Epithelial cell of esophagus (primary cell): ENCODE results near the gene FAM186B.

ENCODE experiments used
- DNase-seq: peaks from one replicate; pipeline ENCODE4 v3.0.0; 2010; ENCODE audit warnings: low read depth
- H3K4me3 ChIP-seq: 2 replicates; pipeline ENCODE4 v1.5.1; 2011; ENCODE audit warnings: mild to moderate bottlenecking, low read length, control low read depth
- TF ChIP-seq, protein P1 (sequence below): IDR thresholded peaks from 2 replicates; pipeline ENCODE4 v1.5.1; 2011; ENCODE audit warnings: low read depth, mild to moderate bottlenecking, low read length, control low read depth, inconsistent platforms; ENCODE audit not compliant: insufficient read depth; ENCODE audit errors: missing control alignments

The FAM186B gene

DNA sequence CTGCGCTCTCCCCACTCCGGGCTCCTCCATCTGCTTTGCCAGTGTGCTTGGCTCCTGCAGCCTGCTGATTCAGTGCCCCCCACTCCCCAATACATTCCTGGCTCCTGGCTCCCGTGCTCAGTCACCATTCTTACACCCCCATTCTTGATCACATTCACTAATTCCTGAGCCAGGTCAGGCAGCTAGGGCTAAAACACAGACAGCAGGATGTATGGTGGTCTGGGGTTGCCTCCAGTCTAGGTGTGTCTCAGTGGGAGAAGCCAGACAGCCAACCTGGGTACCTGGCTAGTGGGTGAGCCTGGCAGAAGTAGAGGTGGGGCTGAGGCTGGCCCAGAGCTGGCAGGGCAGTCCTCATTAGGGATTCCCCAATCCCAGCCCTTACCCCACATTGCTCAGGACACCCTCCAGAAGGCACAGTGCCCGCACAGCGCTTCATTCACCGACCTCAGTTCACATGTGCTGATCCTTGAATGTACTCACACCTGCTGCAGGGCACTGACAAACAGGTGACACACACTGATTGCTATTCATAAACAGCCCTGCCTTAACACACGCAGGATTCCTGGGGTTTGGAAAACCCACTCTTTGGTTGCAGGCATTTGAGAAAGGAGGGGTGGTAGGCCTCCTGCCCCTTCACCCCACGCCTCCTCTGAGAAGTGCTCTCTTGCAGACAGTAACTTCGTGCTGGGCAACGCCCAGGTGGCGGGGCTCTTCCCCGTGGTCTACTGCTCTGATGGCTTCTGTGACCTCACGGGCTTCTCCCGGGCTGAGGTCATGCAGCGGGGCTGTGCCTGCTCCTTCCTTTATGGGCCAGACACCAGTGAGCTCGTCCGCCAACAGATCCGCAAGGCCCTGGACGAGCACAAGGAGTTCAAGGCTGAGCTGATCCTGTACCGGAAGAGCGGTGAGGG lies 65.0 kb downstream of the FAM186B start:
- H3K4me3 ChIP-seq: no peak overlapping the region
- TF ChIP-seq, protein P1, sequence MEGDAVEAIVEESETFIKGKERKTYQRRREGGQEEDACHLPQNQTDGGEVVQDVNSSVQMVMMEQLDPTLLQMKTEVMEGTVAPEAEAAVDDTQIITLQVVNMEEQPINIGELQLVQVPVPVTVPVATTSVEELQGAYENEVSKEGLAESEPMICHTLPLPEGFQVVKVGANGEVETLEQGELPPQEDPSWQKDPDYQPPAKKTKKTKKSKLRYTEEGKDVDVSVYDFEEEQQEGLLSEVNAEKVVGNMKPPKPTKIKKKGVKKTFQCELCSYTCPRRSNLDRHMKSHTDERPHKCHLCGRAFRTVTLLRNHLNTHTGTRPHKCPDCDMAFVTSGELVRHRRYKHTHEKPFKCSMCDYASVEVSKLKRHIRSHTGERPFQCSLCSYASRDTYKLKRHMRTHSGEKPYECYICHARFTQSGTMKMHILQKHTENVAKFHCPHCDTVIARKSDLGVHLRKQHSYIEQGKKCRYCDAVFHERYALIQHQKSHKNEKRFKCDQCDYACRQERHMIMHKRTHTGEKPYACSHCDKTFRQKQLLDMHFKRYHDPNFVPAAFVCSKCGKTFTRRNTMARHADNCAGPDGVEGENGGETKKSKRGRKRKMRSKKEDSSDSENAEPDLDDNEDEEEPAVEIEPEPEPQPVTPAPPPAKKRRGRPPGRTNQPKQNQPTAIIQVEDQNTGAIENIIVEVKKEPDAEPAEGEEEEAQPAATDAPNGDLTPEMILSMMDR: no peak
- peak; percentile 89 for DNase-seq

DNA sequence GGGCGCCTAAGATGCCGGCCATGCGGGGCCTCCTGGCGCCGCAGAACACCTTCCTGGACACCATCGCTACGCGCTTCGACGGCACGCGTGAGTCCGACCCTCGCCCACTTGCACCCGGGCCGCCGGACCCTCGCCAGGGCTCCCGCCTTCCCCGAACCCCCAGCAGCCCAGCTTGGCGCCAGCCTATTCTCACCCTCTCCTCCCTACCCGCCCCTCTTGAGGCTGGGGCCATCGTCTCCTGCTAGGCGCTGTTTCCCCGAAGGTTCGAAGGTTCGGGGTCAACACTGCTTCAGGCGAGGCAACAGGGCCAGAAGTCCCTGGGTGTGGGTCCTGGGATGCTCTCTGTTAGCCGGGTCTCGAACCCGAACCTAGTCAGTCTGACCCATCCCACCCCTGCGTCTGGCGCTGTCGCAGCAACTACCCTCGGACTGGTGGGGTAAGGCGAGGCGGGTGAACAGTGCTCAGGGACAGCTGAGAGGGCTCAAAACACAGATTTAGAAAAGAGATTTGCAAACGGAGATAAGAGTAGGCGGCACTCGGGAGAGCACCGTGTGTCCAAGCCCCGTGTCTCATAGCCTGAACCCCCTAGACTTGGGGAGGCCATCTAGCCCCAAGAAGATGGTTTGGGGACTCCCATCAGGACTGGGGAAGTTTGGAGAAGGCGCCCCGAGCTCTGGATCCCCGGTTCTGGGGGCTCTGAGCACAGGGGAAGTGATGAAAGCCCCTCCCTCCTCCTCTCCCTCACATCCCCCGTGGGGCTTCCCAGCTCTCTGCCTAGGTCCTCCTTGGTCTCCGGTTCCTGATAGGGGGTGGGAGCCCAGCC lies 65.8 kb downstream of the FAM186B start:
- H3K4me3 ChIP-seq: no peak overlapping the region
- TF ChIP-seq, protein P1: no peak
- no peak for DNase-seq

DNA sequence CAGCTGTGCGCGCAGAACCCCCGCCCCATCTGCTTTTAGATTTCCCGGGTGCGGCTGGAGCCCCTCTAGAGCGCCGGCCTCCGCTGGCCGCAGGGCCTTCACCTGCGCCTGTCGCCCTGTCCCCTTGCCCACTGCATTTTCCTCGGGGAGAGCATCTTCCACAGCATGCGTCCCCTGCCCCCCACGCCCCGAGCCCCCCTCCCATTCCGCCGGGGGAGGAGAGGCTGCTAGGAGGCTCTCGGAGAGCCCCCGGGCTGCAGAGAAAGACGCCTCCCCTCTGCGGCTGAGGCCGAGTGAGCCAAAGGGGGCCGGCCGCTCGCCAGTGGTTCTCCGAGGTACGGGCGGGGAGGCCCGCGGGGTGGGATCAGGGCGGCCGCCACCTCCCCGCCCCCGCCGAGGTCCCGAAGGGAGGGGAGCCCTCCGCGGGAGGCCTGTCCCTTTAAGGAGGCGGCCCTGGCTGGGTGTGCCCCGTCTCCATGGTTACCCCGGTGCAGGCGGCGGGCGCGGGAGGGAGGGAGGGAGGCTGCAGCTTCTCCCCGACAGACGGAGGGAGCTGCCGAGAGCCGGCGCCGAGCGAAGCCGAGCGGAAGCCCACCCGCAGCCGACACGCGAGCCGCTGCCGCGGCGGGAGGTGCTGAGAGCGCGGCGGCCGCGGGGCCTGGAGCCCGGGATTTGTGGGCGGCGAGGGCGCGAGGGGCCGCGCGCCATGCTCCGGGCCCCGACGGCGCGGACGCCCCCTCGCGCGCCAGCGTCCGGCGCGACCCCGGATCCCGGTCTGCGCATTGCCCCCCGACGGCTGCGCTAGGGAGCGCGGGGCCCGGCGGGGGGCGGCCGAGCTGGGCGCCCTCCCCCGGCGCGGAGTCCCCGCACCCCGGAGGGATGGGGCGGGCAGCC lies 66.7 kb downstream of the FAM186B start, which contains the start of gene KCNH3:
TSS of gene KCNH3 (plus strand) at position 521 of the 894 bp plus-strand sequence. CDS start 387 bp downstream, outside the sequence.
- DNase-seq: peak; percentile 70

DNA sequence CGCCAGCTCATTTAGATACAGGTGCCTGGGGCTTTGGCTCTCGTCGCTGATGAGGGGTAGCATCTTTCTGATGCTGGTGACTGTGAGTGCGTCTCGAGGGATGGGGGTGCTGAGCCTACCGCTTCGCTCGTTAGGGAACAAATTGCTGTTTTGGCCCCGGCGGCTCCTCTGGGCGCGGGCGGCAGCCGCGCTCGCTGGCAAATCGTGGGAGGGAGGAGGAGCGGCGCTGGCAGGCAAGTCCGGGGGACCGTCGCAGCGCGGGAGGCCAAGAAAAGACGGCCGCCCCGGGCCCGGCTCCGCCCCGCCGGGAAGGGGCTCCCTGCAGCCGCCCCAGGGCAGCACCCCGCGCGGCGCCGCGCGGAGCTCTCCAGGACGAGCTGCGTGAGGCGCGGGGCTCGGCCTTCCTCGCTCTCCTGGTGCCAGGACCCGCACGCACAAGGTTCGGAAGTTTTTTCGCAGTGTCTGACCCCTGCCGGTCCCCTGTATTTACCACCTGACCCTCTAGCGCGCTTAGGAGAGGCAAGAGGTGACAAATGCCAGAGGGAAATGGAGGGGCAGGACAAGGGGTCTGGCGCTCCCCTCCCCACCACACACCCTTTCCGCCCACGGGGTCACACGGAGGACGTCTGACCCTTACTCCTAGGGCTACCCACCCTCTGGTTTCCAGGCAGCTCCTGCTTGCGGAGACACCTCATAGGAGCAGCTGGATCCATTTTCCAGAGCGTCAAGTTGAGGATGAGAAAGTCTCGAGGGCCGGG lies 67.5 kb downstream of the FAM186B start:
- H3K4me3 ChIP-seq: peak overlapping the region; percentile 41
- peak; percentile 16 for DNase-seq
- TF ChIP-seq, protein P1: no peak

More for the DNA sequence above, 66.7 kb downstream of the FAM186B start, which contains the start of gene KCNH3:
- peak within 1 kb of the TSS; percentile 41 for H3K4me3 ChIP-seq
- TF ChIP-seq, protein P1: no peak
